ENCODE data around the gene RAB28.

Gene RAB28

DNA sequence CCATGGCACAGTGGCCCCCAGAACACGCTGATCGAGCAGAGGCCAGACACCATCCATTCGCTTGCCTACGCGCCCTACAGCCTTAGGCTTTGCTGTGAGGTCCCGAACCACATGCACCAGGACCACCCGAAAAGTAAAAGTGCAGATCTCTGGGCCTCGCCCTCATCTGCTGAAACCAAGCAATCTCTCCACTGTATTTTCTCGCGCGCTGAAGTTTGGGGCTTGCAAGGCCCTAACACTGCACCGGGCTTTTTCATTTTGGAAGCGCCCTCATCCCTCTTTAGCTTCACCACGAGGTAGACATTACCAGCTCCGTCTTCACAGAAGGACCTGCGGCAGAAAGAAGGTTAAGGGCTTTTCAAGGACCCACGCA lies 39.0 kb upstream of the RAB28 start:
- no peak for TF ChIP-seq POLR2A (IDR thresholded peaks at IDR 0.05; ENCODE audit: low read depth, low read length)
- FAIRE-seq (no peak), DNase-seq (ENCODE audit: insufficient read length, low spot score) (no peak)

DNA sequence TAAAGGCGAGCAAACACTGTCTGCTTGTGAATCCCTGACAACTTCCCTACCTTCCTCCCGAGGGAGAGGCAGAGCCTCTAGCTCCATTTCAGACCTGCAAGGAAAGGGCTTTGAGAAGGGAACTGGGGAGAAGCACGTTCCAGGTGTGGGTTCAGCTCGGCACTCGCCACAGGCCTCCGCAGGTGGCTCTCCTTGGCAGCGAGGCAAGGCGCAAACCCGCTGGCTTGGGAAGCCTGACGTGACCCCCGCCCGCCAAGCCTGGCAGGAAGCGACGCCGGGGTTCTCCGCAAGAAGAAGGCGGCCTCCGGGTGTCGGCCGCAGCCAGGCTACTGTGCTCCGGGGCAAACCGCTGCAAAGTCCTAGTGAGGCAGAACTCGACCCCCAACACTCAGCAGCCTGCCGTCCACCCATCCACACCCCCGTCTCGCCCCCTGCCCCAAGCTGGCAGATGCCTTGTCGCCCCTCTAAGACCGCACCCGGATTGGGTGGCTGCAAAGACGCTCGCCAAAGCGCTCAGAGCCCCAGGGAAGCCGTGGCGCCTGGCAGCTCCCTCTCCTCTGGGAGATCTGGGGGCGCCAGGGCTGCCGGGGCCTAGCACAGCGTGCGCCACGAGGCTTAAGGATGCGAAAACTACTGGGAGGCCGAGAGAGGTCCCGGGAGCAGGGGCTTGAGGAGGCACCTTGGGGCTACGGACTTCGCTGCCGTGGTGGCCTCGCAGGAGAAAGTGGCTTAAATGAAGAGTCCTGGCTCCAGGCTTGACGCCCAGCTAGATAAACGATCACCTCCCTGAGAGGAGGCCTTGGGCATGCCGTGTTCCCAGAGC lies 38.4 kb upstream of the RAB28 start:
- no peak for FAIRE-seq
- TF ChIP-seq POLR2A (IDR thresholded peaks at IDR 0.05; ENCODE audit: low read depth, low read length), result no peak
- DNase-seq (ENCODE audit: insufficient read length, low spot score), result no peak

DNA sequence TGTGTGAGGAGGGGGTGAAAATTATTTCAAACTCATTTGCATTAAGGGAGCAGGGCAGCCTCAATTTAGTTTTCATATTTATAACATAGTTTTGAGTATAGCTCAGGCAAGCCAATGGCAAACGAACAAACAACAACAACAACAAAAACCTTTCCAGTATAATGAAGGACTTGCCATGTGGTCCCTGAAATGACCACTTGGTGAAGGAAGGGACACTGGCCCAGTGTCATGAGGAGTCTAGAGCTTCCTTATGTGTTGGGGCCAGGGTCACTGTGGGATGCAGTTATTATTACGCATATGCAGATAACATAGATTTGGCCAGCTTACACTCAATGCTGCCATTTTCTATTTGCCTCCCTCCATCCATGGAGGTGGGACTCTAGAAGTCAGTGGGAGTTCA lies 36.9 kb upstream of the RAB28 start:
- no peak for TF ChIP-seq POLR2A (IDR thresholded peaks at IDR 0.05; ENCODE audit: low read depth, low read length)
- DNase-seq (ENCODE audit: insufficient read length, low spot score) (no peak), FAIRE-seq (no peak)

DNA sequence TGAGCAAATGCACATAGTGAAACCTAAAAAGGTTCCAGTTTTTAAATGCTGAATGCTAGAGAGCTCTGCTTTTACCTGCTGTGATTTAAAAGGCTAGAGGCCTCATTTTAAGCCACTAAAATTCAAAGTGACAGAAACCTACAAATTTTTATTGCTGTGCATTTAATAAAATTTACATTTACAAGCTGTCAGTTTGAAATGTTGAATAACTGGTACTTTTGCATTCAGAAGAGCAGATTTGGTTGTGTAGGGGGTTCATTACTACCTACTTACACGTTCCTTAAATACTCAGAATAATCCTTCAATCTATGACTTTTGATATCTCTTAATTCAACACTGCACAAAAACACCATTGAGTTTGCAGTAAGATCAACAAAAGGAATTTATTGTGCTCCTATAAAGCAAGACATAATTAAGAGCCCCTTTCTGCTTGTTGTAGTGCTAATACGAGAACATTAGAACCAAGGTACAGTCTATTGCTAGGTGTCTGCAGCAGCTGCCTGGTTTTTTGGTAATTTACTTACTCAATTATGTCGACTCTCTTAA lies 32.2 kb upstream of the RAB28 start:
- FAIRE-seq, result no peak

DNA sequence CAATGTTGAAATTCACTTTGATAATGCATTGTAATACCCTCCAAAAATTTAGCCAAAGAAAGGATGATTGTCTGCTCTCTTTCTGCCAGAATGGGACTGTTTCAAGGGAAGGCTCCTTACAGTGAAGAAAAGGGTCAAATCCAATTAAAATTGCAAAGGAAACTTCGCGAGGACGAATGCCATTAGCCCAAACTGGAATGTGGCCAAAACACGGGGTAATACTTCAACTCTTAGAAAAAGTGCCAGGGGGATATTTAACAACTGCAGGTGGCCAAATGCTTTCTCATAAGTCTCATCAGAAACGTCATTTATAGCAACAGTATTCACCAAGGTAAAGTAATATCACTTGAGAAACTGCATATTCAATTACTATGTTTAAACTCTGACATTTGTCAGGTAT lies 31.1 kb upstream of the RAB28 start:
- no peak for TF ChIP-seq POLR2A (IDR thresholded peaks at IDR 0.05; ENCODE audit: low read depth, low read length)
- DNase-seq (ENCODE audit: insufficient read length, low spot score) (no peak), FAIRE-seq (no peak)

More for the DNA sequence above, 32.2 kb upstream of the RAB28 start:
- no peak for DNase-seq (ENCODE audit: insufficient read length, low spot score)
- no peak for TF ChIP-seq POLR2A (IDR thresholded peaks at IDR 0.05; ENCODE audit: low read depth, low read length)

DNA sequence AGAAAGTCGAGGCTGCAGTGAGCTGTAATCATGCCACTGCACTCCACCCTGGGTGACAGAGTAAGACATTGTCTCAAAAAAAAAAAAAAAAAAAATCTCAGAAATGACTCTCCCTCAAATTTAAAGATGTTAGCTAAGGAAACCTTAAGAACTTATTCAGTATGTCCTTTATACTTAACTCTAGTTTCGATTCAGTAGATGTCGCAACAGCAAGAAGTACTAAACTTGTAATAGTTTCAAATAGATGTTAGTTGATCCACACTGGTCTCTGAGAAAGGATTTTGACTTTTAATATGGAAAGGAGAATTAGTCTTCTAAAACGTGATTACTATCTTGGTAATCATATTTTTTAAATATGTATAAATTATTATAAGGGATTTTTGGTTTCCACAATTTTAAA lies 30.6 kb upstream of the RAB28 start:
- DNase-seq (ENCODE audit: insufficient read length, low spot score), result no peak
- no peak for FAIRE-seq
- no peak for TF ChIP-seq POLR2A (IDR thresholded peaks at IDR 0.05; ENCODE audit: low read depth, low read length)

DNA sequence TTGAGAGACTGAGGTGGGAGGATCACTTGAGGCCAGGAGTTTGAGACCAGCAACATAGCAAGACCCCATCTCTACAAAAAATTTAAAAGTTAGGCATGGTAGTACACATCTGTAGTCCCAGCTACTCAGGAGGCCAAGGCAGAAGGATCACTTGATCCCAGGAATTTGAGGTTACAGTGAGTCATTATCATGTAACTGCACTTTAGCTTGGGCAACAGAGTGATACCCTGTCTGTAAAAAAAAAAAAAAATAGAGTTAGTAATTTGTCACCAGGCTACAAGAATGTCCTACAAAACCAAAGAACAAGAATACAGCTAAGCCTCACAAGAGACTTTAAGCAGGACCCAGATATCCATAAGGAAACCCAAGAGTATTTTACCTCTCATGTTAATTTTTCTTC lies 27.0 kb upstream of the RAB28 start:
- DNase-seq (ENCODE audit: insufficient read length, low spot score) (no peak), FAIRE-seq (no peak)
- TF ChIP-seq POLR2A (IDR thresholded peaks at IDR 0.05; ENCODE audit: low read depth, low read length), result no peak

DNA sequence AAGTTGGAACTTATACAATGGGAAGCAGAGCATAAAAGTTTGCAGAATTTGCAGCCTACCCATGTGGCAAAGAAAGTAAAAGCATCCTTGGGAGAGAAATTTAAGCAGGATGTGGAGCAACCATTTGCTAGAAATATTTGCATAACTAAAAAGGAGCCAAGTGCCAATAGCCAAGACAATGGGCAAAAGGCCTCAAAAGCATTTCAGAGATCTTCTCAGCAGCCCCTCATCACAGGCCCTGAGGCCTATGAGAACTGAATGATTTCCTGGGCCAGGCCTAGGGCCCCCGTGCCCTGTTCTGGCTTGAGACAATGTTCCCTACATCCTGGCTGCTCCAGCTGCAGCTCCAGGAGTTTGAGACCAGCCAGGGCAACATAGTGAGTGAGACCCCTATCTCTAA lies 25.3 kb upstream of the RAB28 start:
- no peak for TF ChIP-seq POLR2A (IDR thresholded peaks at IDR 0.05; ENCODE audit: low read depth, low read length)
- DNase-seq (ENCODE audit: insufficient read length, low spot score), result no peak
- no peak for FAIRE-seq

DNA sequence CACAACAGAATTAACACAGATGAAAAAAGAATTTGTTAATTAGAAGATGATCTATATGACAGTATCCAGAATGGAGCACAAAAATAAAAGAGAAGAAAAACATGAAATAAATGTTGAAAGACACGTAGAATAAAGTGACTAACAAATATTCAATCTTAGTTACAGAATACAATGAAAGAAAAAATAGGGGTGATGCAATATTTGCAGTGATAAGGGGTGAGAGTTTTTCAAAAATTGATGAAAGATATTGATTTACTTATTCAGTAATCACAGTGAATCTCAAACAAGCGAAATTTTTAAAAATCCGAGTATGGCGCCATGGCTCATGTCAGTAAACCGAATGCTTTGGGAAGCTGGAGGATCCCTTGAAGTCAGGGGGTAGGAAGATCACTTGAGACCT lies 20.2 kb upstream of the RAB28 start:
- DNase-seq (ENCODE audit: insufficient read length, low spot score) (no peak), FAIRE-seq (no peak)
- TF ChIP-seq POLR2A (IDR thresholded peaks at IDR 0.05; ENCODE audit: low read depth, low read length), result no peak

DNA sequence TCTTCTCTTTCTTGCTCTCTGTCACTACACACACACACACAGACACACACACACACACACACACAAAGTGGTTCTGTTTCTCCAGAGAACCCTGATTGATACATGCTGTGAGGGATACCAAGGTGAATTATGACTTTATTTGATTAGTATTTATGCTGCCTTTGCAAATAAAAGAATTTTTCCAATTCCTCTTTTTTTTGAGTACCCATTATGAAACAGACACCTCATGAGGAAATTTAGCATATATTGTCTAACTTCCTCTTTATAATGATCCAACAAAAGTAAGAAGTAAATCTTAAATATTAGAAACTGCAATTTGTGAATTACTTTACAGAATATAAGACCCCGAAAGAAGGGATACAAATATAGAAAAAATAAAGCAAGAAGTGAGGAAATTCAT lies 14.3 kb upstream of the RAB28 start:
- FAIRE-seq, result no peak
- TF ChIP-seq POLR2A (IDR thresholded peaks at IDR 0.05; ENCODE audit: low read depth, low read length), result no peak
- DNase-seq (ENCODE audit: insufficient read length, low spot score), result no peak

DNA sequence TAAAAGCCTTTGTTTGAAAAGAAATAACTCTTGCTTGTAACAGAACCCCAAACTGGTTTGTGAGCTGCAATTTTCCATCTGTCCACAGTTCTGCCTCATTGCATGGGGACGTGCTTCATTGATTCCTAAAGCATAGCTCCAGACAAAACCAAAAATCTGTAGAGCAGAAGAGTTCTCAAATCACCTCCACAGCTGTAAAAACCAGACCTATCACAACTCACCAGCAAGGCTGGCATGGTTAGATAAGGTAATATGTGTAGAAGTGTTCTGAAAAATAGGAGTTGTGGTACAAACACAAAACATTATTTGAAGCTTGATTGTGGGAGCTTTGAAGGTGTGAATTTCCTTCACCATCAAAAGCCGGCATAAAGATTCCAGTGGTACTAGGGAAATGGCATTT lies 12.5 kb upstream of the RAB28 start:
- TF ChIP-seq POLR2A (IDR thresholded peaks at IDR 0.05; ENCODE audit: low read depth, low read length), result no peak
- no peak for FAIRE-seq
- DNase-seq (ENCODE audit: insufficient read length, low spot score), result no peak

DNA sequence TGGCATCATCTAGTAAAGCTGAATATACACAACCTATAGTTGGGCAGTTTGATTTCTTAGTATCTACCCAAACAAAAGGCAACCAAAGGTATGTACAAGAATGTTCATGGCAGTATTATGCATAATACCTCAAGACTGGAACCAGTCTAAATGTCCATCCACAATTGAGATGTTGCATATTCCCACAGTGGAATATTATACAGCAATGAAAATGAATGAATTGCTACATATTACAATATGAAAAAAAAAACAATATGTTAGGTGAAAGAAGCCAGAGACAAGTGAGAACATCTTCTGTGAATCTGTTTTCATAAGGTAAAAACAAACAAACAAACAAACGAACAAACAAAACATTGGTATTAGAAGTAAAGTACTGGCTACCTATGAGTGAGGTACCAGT lies 11.6 kb upstream of the RAB28 start:
- DNase-seq (ENCODE audit: insufficient read length, low spot score) (no peak), FAIRE-seq (no peak)
- TF ChIP-seq POLR2A (IDR thresholded peaks at IDR 0.05; ENCODE audit: low read depth, low read length), result no peak

DNA sequence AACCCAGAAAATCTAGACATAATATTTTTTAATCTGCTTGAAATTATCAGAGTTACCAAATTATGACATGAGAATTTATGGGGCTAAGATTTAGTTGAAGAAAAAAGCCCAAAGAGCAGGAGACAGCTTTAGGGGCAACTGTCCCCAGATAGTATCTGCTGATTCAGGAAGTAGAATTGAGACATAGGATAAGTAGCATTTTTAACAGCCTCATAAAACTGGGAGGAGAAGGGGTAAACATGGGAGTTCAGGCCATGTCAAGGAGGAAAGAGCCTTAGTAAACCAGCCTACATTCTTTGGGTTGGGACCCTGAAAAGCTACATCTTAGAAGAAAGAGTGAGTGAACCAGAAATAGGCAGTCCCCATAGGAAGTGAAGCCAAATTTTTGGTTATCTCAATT lies 9.7 kb upstream of the RAB28 start:
- no peak for FAIRE-seq
- TF ChIP-seq POLR2A (IDR thresholded peaks at IDR 0.05; ENCODE audit: low read depth, low read length), result no peak

DNA sequence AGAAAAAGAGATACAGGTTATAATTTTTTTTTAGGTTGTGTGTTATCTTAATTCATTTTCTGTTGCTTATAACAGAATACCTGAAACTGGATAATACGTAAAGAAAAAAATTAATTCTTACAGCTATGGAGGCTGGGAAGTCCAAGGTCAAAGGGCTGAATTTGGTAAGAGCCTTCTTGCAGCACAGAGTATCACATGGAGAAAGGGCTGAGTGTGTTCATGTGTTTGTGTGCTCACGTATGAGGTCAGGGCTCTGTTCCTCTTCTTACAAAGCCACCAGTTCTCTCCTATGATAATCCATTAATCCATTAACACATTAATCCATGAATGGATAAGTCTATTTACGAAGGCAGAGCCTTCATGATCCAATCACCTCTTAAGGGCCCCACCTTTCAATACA lies 8.6 kb upstream of the RAB28 start:
- no peak for FAIRE-seq
- no peak for TF ChIP-seq POLR2A (IDR thresholded peaks at IDR 0.05; ENCODE audit: low read depth, low read length)

More for the DNA sequence above, 9.7 kb upstream of the RAB28 start:
- DNase-seq (ENCODE audit: insufficient read length, low spot score), result no peak

DNA sequence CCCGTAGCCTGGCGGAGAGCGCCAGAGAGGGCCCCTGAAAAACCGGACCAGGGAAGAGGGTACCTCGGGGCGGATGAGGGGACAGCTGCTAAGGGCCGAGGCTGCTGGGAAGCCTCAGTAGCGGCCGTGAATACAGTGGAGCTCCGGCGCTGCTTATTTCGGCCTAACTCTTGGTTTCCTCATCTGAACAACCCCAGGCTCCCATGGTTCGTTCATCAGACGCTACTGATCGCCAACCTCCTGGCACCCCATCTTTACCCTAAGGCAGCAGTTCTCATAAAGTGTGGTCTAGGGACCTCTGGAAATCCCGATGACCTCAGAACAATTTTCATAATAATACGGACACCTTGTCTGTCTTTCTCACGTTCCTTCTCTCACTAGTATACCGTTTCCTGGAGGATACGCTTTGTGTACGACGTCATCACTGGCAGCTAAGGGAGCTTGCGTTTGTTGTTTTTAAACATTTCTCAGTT lies 645 bp upstream of the RAB28 start:
- DNase-seq (ENCODE audit: insufficient read length, low spot score) (peak; percentile 6), FAIRE-seq (no peak)
- TF ChIP-seq POLR2A (IDR thresholded peaks at IDR 0.05; ENCODE audit: low read depth, low read length), result peak; percentile 52

More for the DNA sequence above, 8.6 kb upstream of the RAB28 start:
- DNase-seq (ENCODE audit: insufficient read length, low spot score), result no peak
